Kidney capillary endothelial cell (primary cell): ENCODE results near the gene CLPTM1.
"Not testable (repeated sequence)": the region's sequence is repeated elsewhere in the genome, so short reads cannot be mapped to it uniquely, and the experiment has no call there.

ENCODE experiments used
- DNase-seq: peaks from one replicate; pipeline ENCODE4 v3.0.0-alpha.2; 2018; ENCODE audit warnings: low spot score

CLPTM1 gene

GRCh38 chr19:44943801-44944249 is 11.4 kb upstream of the CLPTM1 start:
- DNase-seq: no peak

GRCh38 chr19:44947041-44947581 is 8.1 kb upstream of the CLPTM1 start:
- DNase-seq: no peak

GRCh38 chr19:44948237-44948636 is 6.9 kb upstream of the CLPTM1 start:
- no peak for DNase-seq

GRCh38 chr19:44948763-44949374 is 6.3 kb upstream of the CLPTM1 start:
- DNase-seq: no peak

- no peak for DNase-seq
These were observed 5.6 kb upstream of the CLPTM1 start for GRCh38 chr19:44949550-44949949.

GRCh38 chr19:44951179-44952159 is 3.7 kb upstream of the CLPTM1 start:
- DNase-seq: peak; percentile 64

GRCh38 chr19:44954278-44954648 is 917 bp upstream of the CLPTM1 start:
- DNase-seq: no peak

- no peak for DNase-seq
These were observed 592 bp downstream of the CLPTM1 start for GRCh38 chr19:44955505-44956439.

- DNase-seq: no peak
These were observed 2.3 kb downstream of the CLPTM1 start for GRCh38 chr19:44957526-44957925.

- DNase-seq: no peak
These were observed 2.9 kb downstream of the CLPTM1 start for GRCh38 chr19:44958090-44958489.

GRCh38 chr19:44959691-44960090 is 4.5 kb downstream of the CLPTM1 start:
- no peak for DNase-seq

- no peak for DNase-seq
These were observed 5.9 kb downstream of the CLPTM1 start for GRCh38 chr19:44960906-44961728.

- DNase-seq: no peak
These were observed 6.6 kb downstream of the CLPTM1 start for GRCh38 chr19:44961821-44962220.

GRCh38 chr19:44968118-44968517 is 12.9 kb downstream of the CLPTM1 start:
- no peak for DNase-seq

GRCh38 chr19:44968670-44969069 is 13.5 kb downstream of the CLPTM1 start:
- DNase-seq: no peak

GRCh38 chr19:44969437-44969836 is 14.3 kb downstream of the CLPTM1 start:
- DNase-seq: no peak

GRCh38 chr19:44971451-44971850 is 16.3 kb downstream of the CLPTM1 start:
- not testable (repeated sequence) for DNase-seq

- no peak for DNase-seq
These were observed 17.6 kb downstream of the CLPTM1 start for GRCh38 chr19:44972802-44973201.

- DNase-seq: no peak
These were observed 19.0 kb downstream of the CLPTM1 start for GRCh38 chr19:44973982-44974735.

- no peak for DNase-seq
These were observed 19.7 kb downstream of the CLPTM1 start for GRCh38 chr19:44974857-44975256.
